GM19467 (cell line): ENCODE data around the gene ADAM12.
"Not testable (repeated sequence)": the region's sequence is repeated elsewhere in the genome, so short reads cannot be mapped to it uniquely, and the experiment has no call there.

Experiments used
- ATAC-seq: cut with Tn5 transposase; IDR thresholded peaks from one replicate; pipeline ENCODE4 v1.9.1; 2021; ENCODE audit warnings: mild to moderate bottlenecking, moderate library complexity; ENCODE audit not compliant: unreplicated experiment

ADAM12 gene

DNA sequence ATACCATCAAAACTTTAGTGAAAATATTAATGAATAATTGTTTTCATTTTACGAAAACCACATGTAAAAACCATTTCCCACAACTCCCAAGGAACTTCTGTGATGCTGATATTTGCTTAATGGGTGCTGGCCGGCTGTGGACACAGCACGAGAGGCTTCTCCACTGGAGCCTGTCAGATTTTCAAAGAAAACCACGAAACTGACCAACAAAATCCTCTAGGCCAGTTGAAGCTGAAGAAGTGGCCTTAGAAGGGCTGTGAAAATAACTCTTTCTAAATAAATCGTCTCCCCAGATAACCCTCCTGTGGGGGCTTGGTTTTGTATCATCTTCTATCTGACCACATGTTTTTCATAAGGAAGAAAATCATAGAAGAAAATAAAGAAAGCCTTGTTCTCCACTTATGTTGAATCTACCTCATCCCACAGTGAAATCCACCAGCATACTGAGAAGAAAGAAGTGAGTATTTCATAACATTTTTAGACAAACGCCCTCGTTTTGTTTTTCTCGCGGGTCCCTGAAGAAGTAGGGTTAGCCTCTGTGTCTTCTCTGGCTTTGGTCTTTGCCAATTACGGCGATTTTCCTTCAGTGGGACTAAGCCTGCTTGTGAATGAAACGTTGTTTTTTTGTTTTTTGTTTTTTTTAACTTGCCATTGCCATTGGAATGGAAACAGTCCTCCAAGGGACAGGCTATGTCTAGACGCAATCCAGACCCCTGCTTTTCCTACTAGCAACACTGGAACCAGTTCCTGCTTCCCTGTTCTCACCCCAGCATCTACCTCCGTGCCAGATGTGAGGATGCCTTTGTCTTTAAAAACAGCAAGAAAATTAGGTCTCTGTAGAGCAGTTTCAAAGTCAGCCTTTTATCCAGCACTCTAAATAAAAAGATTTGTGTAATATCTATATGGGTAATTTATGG is 123.9 kb downstream of the ADAM12 start:
- no peak for ATAC-seq

DNA sequence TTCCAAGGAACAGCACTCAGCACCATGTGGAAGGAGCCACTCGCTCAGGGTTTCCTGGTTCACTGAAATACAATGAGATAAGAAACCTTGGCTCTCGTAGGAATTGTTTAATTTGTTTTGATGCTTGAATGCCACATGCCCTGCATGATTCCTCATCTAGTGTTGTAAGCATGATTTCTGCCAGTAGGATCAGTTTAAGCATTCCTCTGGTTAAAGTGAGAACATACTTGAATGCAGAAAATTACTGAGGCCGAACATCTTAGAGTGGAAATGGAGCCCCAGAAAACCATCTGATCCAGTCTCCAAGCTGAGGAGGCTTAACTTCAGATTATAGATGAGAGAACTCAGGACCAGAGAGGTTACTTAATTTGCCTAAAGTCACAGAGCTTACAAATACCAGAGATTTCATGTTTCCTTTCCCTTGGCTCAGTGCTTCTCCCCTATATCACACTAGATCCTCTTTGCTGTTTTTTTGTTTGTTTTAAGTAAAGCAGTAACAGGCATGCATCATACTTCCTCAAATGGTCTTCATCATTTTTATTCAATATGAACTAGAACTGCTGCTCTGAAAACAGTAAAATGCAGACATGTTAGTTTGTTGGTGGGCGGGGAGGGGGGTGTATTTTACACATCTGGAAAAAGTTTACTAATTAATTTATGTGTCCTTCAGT is 125.1 kb downstream of the ADAM12 start:
- ATAC-seq, result no peak

DNA sequence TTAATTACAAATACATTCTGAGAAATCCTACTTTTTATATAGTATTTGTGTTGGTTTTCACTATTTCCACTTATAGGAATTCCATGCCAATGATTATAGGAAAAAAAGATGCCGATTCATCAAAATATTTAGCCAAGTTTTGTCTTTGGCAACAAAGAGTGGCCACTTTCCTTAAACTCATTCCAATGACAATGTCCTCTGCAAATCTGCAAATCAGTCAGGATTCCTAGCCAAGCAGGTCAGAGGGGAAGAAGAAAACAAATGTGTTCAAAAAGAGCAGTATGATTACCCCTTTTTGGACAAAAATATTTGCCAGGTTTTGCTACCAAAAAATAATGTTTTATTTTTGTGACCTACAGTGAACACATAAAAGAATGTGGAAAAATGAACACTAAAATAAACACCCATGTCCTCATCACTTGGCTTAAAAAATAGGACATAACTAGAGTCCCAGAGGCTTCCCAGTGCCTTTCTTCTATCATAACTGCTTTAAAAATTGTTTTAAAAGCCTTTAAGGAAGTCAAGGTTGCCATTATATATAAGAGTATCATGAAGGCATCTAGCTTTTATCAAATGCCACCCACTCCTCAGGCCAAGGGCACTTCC is 125.9 kb downstream of the ADAM12 start:
- no peak for ATAC-seq

DNA sequence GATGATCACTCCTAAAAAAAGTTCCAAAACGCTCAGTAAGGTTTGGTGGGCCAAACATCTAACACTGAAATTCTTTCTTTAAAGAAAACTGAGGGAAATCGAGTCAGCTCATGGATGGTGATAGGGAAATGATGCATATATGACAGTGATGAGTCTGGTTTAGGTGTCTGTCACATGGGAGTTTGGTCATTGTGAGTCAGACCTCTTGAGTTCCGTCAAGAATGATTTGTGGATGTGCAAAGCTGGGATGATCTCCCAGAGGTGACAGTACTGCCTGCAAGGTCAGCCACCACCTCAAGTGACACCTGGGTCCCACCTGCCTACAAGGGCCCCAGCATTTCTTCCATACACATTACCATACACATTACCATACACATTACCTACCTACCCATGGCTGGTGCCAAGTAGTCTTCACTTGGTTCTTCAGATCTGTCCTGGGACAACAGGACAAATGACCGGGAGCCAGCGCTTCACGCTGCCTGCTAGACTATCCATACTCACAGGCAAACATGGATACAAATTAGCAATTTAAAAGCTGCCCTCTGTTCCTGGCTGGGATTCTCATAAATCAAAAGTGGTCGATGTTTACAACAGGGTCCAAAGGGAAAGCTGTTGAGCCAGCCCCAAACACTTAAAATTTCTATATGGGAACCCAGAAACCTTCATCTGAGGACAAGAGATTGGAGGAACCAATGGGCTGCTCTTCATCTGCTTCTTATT is 128.4 kb downstream of the ADAM12 start:
- no peak for ATAC-seq

DNA sequence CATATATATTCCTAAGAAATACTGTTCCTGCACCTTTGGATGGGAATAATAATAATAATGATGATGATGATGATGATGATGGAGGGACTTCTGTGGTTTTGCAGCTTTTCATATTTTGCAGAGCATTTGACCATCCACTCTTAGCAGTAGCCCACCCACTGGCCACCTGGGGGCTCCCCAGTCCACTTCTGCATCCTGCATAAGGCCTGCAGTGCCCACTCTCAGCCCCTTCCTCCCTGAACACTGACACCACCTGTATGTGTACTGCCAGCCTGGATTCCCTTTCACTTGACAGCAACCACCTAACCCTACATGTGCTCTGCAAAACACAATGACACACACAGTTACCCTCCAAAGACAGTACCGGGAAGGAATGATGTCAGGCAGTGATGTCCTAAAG is 131.4 kb downstream of the ADAM12 start:
- ATAC-seq, result no peak

DNA sequence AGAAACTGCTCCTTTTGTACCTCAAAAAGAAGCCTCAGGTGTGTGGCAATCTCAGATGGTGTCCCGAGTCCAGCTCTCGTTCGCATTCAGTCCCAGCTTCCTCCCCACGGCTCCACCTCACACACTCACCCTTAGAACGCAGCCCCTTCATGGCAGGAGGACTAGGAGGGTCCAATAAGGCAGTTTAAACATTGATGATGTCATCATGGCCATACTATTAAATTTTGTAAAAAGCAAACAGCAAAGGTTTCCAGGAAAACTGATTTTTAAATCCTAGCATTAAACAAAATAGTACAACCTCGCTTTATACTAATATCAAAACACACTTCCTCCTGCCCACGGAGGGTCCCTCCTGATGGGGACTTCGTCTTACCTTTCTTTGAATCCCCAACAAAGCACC is 133.0 kb downstream of the ADAM12 start:
- no peak for ATAC-seq

DNA sequence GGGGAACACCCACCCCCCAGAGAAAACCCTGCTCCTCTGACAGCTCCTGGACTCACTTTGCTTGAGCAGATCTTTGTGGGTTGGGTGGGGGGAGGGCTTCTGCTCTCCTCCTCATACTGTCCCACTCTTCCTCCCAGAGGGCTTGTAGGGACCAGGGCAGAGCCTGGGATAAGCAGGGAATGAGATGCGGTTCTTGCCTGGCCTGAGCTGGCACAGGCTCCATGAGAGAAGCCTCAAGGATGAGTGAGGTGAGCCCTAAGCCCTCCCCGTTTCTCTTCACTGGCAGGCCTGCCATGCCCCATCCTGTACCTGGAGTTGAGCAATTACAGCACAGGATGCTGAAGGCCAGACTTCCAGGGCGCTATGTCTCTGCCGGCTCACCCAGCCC is 134.7 kb downstream of the ADAM12 start:
- ATAC-seq, result no peak

DNA sequence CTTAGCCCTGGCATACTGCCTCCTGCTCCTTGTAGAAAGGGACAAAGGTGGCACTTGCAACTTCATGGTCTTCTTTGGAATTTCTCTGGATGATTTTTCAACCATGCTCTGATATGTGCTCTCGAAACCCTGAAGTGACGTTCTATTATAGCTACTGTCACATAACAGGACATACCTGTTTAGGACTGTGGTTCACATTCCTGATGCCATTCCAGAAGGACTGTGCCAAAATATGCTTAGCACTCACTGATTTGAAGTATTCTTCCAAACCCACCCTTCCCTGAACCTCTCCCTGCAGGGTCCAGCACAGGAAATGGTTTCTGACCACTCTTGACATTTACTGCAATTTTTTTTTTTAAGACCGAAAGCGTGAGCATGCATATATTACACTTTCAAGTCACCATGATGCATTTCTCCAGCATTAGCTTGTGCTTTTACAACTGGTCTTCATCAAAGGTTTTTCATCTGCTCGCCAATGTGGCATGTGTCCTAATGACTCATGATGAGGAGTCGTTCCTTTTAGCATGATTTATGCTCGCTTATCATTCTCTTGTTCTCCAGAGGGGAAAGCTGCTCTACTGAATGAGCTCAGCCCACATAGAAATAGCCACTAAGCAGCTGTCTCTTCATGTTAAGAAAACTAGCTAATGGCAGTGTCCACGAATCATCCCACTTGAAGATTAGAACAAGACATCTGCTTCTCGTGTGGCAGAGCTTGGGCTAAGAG is 135.2 kb downstream of the ADAM12 start:
- ATAC-seq, result no peak

DNA sequence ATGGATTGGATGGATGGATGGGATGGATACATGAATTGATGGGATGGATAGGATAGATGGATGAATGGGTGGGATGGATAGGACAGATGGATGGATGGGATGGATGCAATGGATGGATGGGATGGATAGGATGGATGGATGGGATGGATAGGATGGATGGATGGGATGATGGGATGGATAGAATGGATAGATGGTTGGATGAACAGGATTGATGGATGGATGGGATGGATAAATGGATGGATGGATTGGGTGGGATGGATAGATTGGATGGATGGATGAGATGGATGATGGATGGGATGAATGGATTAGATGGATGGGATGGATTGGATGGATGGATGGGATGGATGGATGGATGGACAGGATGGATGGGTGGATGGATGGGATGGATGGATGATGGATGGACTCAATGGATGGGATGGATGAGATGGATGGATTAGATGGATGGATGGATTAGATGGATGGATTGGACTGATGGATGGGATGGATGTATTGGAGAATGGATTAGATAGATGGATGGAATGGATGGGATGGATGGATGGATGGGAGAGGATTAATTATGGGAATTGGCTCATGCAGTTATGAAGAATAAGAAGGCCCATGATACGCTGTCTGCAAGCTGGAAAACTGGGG is 136.4 kb downstream of the ADAM12 start:
- no peak for ATAC-seq

DNA sequence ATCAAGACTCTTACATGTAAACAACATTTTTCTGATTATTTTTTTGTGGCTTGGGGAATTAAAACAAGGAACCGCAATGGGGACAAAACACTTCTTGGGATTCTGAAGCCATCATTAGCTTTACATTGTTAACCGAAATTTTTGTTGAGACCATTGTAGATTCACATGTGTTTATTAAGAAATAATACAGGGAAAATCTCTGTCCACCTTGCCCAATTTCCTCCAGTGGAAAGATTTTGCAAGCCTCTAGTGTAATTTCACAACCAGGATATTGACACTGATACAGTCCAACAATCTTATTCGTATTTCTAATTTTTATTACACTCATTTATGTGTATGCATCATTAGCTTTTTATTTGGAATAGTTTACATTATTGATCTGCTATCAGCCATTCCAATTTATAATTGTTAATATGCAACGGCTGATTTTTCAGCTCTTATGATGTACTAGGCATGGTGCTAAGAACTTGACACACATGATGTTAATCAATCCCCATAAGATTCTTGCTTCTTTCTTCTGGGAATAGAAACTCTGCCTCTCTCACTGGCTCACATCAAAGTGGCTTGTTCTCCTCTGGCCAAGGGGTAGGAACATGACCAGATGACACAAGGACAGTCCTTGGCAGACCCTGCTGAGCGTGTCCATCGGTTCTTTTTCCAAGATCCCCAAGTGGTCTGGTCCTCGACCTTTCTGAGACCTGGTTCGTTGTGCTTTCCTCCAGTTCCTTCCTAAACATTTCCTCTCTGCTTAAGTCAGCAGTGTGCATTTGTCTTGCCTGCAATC is 137.6 kb downstream of the ADAM12 start:
- ATAC-seq, result no peak

DNA sequence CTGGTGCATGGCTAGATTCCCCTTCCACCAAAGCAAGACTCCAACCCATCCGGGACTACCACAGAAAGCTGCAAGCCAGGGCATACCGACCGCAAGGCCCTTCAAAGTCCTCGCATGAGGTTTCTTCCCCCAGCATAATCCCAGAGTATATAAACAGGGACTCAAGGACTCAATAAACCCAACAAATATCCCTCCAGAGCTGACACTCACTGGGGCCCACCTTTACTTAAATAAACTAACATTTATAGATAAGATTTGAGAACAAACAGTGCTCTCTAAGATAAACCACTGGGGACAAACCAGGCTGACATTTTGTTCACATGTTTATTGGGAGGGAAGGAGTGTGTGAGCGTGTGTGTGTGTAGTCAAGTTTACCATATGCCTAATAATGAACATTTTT is 138.2 kb downstream of the ADAM12 start:
- no peak for ATAC-seq

DNA sequence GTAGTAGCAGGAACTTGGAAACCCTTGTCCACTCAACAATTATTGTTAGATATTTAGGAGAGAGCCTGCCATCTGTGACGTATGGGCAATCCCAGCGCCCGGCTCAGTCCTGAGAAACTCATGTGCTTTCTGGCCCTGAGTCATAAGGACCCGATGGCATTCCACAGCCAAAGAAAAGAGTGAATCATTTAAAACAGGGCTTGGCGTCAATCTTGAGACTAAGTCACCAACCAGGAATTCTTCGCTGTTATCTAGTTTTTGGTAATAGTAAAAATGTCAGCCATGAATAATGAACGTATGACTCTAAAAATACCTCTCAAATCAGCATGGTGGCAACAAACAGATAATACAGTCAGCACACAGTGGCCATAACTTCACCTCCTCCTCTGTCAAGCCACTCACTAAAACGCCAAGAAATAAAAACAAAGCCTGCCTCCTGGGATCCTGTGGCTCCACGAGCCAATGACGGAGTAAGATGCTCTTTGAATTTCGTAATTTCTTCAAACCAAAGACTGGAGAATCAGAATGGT is 140.8 kb downstream of the ADAM12 start:
- ATAC-seq, result no peak

DNA sequence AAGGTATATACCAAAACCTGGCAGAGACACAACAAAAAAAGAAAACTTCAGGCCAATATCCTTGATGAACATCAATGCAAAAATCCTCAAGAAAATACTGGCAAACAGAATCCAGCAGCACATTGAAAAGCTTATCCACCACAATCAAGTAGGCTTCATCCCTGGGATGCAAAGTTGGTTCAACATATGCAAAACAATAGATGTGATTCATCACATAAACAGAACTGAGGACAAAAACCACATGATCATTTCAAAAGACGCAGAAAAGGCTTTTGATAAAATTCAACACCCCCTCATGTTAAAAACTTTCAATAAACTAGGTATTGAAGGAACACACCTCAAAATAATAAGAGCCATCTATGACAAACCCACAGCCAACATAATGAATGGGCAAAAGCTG is 141.9 kb downstream of the ADAM12 start:
- ATAC-seq, result not testable (repeated sequence)

DNA sequence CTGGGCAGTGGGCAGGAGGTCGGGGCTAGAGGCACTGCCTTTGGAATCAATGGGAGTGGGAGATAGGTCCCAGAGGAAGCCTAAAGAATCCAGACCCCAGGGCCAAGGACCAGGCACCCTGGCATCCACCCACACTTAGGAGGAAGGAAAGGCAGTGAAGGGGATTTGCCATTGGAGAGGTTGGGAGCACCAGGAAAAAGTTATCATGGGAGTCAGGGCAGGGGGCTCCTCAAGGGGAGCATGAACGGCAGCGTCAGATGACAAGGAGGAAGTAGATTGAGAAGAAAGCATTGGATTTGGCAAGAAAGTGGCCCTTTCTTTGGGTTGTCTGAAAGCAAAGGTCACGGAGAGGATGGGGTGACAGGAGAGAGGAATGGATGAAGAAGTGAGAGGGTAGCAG is 142.8 kb downstream of the ADAM12 start:
- ATAC-seq, result no peak

DNA sequence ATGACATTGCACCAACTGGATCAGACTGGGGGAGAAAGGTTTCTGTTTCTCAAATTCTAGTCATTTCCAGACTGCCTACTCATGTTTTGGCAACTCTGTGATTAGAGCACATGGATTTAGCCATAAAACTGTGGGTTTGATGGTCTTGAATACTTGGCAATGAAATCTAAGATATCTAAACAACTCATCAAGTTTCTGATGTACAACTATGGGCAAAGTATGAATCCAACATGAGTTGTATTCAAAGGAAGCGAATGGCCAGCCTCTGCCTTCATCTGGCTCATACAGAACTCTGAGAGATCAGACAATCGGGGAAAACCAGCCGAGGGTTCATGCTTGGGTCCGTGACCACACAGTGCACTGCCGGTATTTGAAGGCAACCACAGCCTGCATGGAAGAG is 144.3 kb downstream of the ADAM12 start:
- ATAC-seq, result no peak

DNA sequence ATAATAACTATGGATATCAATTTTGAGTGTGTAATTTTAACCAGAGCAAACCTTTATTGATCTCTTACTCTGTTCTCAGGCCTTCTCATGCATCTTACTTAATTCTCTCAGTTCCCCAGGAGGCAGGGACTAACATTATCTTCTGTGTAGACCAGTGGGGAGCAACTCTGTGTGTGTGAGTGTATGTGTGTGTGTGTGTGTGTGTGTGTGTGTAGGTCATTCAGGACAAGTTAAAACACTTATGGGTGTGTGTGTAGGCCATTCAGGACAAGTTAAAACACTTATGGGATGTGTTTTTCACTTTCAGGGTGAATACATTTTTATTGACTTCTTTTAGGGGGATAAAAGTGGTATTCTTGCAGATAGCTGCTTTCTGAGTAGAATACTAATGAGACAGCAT is 145.0 kb downstream of the ADAM12 start:
- no peak for ATAC-seq

DNA sequence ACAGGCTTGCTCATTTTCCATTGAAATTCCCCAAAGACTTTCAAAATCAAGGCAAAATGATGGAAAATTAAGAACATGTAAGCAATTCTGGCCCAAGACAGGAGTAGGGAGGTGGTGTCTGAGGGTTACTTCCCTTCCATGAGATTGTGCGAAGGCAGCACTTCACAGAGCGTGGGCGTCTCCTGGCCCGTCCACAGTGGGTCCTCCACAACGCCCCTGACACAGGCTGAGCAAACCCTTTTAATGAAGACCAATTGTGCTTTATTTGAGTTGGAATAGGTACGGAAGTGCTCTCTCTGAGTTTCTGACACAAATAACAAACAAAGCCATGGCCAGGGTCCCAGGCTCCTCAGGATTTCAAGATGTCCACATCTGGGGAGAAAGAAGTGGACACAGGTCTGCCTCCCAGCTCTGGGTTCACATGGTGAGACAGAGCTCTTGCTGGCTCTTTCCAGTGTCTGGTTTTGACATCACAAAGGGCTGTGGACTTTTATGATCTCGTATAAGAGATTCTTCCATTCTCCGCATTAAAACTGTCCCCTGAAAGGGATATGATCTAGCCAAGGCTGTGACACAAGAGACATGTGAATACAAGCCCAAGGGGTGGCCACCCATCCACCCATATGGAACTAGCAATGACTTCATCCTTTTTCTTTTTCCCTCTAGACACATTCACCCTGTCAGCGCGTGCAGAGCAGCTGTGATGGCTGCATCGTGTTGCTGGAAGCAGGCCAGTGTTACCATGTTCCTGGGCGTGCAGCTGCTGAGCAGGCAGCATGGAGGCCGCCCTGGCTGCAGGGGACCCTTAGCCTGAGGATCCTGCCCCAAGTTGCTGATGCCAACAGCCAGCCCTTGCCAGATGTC is 145.6 kb downstream of the ADAM12 start:
- ATAC-seq, result no peak

DNA sequence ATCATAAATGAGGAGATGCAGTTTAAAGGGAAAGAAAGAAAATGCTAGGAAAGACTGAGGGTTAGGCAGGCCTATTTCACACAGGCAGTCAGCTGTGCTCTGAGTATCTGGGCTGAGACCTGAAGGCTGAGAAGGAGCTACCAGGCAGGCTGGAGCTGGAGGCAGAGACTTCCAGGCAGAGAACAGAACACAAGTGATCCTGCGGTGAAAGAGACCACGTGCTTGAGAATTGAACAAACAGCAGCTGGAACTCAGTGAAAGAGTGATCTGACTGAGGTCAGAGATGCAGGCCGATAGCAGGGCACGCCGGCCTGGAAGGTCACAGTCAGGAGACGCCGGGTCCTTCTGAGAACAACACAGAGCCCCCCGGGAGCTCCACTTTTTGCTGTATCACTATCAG is 147.8 kb downstream of the ADAM12 start:
- ATAC-seq, result no peak
